IPS DF 4.7 (cell line): ENCODE results near the gene PMPCB.
A peak's percentile ranks its signal among the peaks of the same experiment; 100 is the strongest.

Experiments used
- DNase-seq: peaks from one replicate; pipeline ENCODE4 v3.0.0-alpha.2; 2013; ENCODE audit warnings: low spot score; ENCODE audit errors: extremely low read depth

Gene PMPCB

GRCh38 chr7:103317009-103317408, 19.8 kb downstream of the PMPCB start:
- DNase-seq, result no peak

- DNase-seq, result no peak
Measured at GRCh38 chr7:103325744-103326143, 28.5 kb downstream of the PMPCB start.

- no peak for DNase-seq
Measured at GRCh38 chr7:103336761-103337160, 39.5 kb downstream of the PMPCB start.

GRCh38 chr7:103338864-103339263, 41.6 kb downstream of the PMPCB start:
- DNase-seq, result no peak

- no peak for DNase-seq
Measured at GRCh38 chr7:103341466-103341865, 44.2 kb downstream of the PMPCB start.

GRCh38 chr7:103343332-103343731, 46.1 kb downstream of the PMPCB start:
- DNase-seq, result no peak

- DNase-seq, result no peak
Measured at GRCh38 chr7:103343758-103344452, 46.7 kb downstream of the PMPCB start.

- DNase-seq, result peak; percentile 84
Measured at GRCh38 chr7:103344453-103345149, 47.4 kb downstream of the PMPCB start, which contains the start of gene DNAJC2. Gene DNAJC2 (minus strand): TSS chr7:103344767. CDS start chr7:103344622, 145 bp downstream.

- no peak for DNase-seq
Measured at GRCh38 chr7:103346396-103346795, 49.2 kb downstream of the PMPCB start.

GRCh38 chr7:103347507-103348267, 50.5 kb downstream of the PMPCB start, which contains the start of gene PSMC2:
Gene PSMC2 (plus strand): TSS chr7:103347643. CDS start chr7:103347712, 69 bp downstream.
- peak; percentile 71 for DNase-seq

GRCh38 chr7:103348452-103348851, 51.2 kb downstream of the PMPCB start:
- no peak for DNase-seq

- DNase-seq, result no peak
Measured at GRCh38 chr7:103348959-103349358, 51.7 kb downstream of the PMPCB start.

GRCh38 chr7:103349805-103350204, 52.6 kb downstream of the PMPCB start:
- DNase-seq, result no peak
